GM19328 (cell line): ENCODE results near the gene MON2.
"Not testable (repeated sequence)": the region's sequence is repeated elsewhere in the genome, so short reads cannot be mapped to it uniquely, and the experiment has no call there.

Source experiments
- ATAC-seq: cut with Tn5 transposase; IDR thresholded peaks from one replicate; pipeline ENCODE4 v1.9.1; 2021; ENCODE audit warnings: mild to moderate bottlenecking, moderate library complexity; ENCODE audit not compliant: unreplicated experiment

Gene MON2

GRCh38 chr12:62472472-62472871, 5.8 kb downstream of the MON2 start:
- ATAC-seq: no peak

GRCh38 chr12:62481843-62482540, 15.4 kb downstream of the MON2 start:
- no peak for ATAC-seq

GRCh38 chr12:62482769-62483168, 16.1 kb downstream of the MON2 start:
- no peak for ATAC-seq

GRCh38 chr12:62484233-62484632, 17.6 kb downstream of the MON2 start:
- ATAC-seq: no peak

- ATAC-seq: no peak
Observed at GRCh38 chr12:62505786-62506185, 39.2 kb downstream of the MON2 start.

GRCh38 chr12:62512901-62513300, 46.3 kb downstream of the MON2 start:
- ATAC-seq: no peak

- not testable (repeated sequence) for ATAC-seq
Observed at GRCh38 chr12:62514080-62514479, 47.5 kb downstream of the MON2 start.

- ATAC-seq: no peak
Observed at GRCh38 chr12:62516927-62517326, 50.3 kb downstream of the MON2 start.

GRCh38 chr12:62517887-62518286, 51.3 kb downstream of the MON2 start:
- ATAC-seq: no peak

GRCh38 chr12:62519043-62519442, 52.4 kb downstream of the MON2 start:
- ATAC-seq: no peak

GRCh38 chr12:62520361-62520760, 53.7 kb downstream of the MON2 start:
- ATAC-seq: no peak

- no peak for ATAC-seq
Observed at GRCh38 chr12:62522984-62523383, 56.4 kb downstream of the MON2 start.

- no peak for ATAC-seq
Observed at GRCh38 chr12:62523619-62524018, 57.0 kb downstream of the MON2 start.

- no peak for ATAC-seq
Observed at GRCh38 chr12:62525271-62525670, 58.6 kb downstream of the MON2 start.

- ATAC-seq: no peak
Observed at GRCh38 chr12:62530596-62530995, 64.0 kb downstream of the MON2 start.

- no peak for ATAC-seq
Observed at GRCh38 chr12:62532333-62532732, 65.7 kb downstream of the MON2 start.

- ATAC-seq: no peak
Observed at GRCh38 chr12:62533087-62533754, 66.6 kb downstream of the MON2 start.

- no peak for ATAC-seq
Observed at GRCh38 chr12:62533755-62534107, 67.1 kb downstream of the MON2 start.

- no peak for ATAC-seq
Observed at GRCh38 chr12:62536546-62536945, 69.9 kb downstream of the MON2 start.

- no peak for ATAC-seq
Observed at GRCh38 chr12:62537551-62537950, 70.9 kb downstream of the MON2 start.

- no peak for ATAC-seq
Observed at GRCh38 chr12:62540354-62540753, 73.7 kb downstream of the MON2 start.

GRCh38 chr12:62542814-62543213, 76.2 kb downstream of the MON2 start:
- no peak for ATAC-seq

GRCh38 chr12:62543324-62543723, 76.7 kb downstream of the MON2 start:
- no peak for ATAC-seq
